A673 (cell line): ENCODE results near the gene CDK12. TPM values are rescaled to one million over a fixed set of nuclear protein-coding genes. Genes with fewer than 3 reads are reported as not detected.

Source experiments
- BruUV-seq: library from RNA; stranded (reverse); fragments of 400-500 nt; replicated peaks from 2 replicates; lab custom pipeline; 2021; lab: Mats Ljungman, UMichigan
- CTCF ChIA-PET: fragments of 300-600 bp; sonication (Branson Sonifier 250); formaldehyde crosslinking; loops from one replicate; lab custom pipeline; 2022; ENCODE audit warnings: antibody characterized with exemption; lab: Charles Lee
- POLR2A ChIA-PET: fragments of 300-600 bp; sonication (Branson Sonifier 250); formaldehyde crosslinking; loops from one replicate; lab custom pipeline; 2022; ENCODE audit warnings: antibody characterized with exemption; ENCODE audit not compliant: low non-redundant PET; lab: Charles Lee
- DNase-seq: peaks from one replicate; pipeline ENCODE4 v3.0.0-alpha.2; 2015; ENCODE audit warnings: low spot score
- H3K27ac ChIP-seq: fragments of 200-600 bp; sonication (generic); 2 replicates; pipeline ENCODE4 v1.5.1; 2016; ENCODE audit warnings: mixed run types, low read depth, mild to moderate bottlenecking, mixed read lengths, antibody characterized with exemption, low read length; ENCODE audit not compliant: poor library complexity, severe bottlenecking
- H3K27me3 ChIP-seq: fragments of 200-600 bp; sonication (generic); replicated peaks from 2 replicates; pipeline ENCODE4 v1.6.1; 2017; ENCODE audit warnings: mixed run types, low read depth, mild to moderate bottlenecking, mixed read lengths, antibody characterized with exemption, low read length; ENCODE audit not compliant: insufficient read depth, poor library complexity
- H3K36me3 ChIP-seq: fragments of 200-600 bp; sonication (generic); 2 replicates; pipeline ENCODE4 v1.6.1; 2016; ENCODE audit warnings: mixed run types, mild to moderate bottlenecking, mixed read lengths, antibody characterized with exemption, low read length; ENCODE audit not compliant: insufficient read depth, poor library complexity, severe bottlenecking
- H3K4me1 ChIP-seq: fragments of 200-600 bp; sonication (generic); 2 replicates; pipeline ENCODE4 v1.6.1; 2017; ENCODE audit warnings: mixed run types, mild to moderate bottlenecking, mixed read lengths, antibody characterized with exemption, low read length; ENCODE audit not compliant: insufficient read depth, poor library complexity, severe bottlenecking
- H3K4me3 ChIP-seq: fragments of 200-600 bp; sonication (generic); 2 replicates; pipeline ENCODE4 v1.5.1; 2016; ENCODE audit warnings: low read depth, mixed run types, mild to moderate bottlenecking, mixed read lengths, low read length; ENCODE audit not compliant: poor library complexity, severe bottlenecking
- H3K9me3 ChIP-seq: fragments of 200-600 bp; sonication (generic); 2 replicates; pipeline ENCODE4 v1.6.1; 2016; ENCODE audit warnings: mixed run types, low read depth, mild to moderate bottlenecking, mixed read lengths, antibody characterized with exemption, low read length; ENCODE audit not compliant: poor library complexity, severe bottlenecking
- EZH2 ChIP-seq: fragments of 200-600 bp; sonication (generic); IDR thresholded peaks from 2 replicates; pipeline ENCODE4 v1.6.1; 2017; ENCODE audit warnings: borderline replicate concordance, low read depth, mild to moderate bottlenecking, mixed read lengths, antibody characterized with exemption, low read length; ENCODE audit not compliant: poor library complexity, severe bottlenecking
- intact Hi-C: fragments of 100-400 bp; cut with micrococcal nuclease; formaldehyde crosslinking; loops from one replicate; pipeline ENCODE4 v1.10.0; 2022; ENCODE audit not compliant: unreplicated experiment
- total RNA-seq: library from RNA; stranded (reverse); gene quantifications from 2 replicates; pipeline ENCODE4 v1.2.3, GENCODE V29; 2021
- TF ChIP-seq, protein P1 (sequence below): fragments of 300-800, 200-600 bp; sonication (generic); conservative IDR thresholded peaks from 2 replicates; pipeline ENCODE4 v1.5.1; 2017; ENCODE audit warnings: low read depth, mild to moderate bottlenecking, antibody characterized with exemption, low read length, moderate library complexity, mixed read lengths

CDK12 gene
- total RNA-seq, 1 experiment from 2014 or later: 43.5 TPM

- intact Hi-C loops: loop anchor here (1.0 kb wide), 2 partner anchors 28 to 75 kb away; no protein-coding TSS in a partner anchor
Observed at GRCh38 chr17:39547713-39548478, 86.6 kb downstream of the CDK12 start.

DNA sequence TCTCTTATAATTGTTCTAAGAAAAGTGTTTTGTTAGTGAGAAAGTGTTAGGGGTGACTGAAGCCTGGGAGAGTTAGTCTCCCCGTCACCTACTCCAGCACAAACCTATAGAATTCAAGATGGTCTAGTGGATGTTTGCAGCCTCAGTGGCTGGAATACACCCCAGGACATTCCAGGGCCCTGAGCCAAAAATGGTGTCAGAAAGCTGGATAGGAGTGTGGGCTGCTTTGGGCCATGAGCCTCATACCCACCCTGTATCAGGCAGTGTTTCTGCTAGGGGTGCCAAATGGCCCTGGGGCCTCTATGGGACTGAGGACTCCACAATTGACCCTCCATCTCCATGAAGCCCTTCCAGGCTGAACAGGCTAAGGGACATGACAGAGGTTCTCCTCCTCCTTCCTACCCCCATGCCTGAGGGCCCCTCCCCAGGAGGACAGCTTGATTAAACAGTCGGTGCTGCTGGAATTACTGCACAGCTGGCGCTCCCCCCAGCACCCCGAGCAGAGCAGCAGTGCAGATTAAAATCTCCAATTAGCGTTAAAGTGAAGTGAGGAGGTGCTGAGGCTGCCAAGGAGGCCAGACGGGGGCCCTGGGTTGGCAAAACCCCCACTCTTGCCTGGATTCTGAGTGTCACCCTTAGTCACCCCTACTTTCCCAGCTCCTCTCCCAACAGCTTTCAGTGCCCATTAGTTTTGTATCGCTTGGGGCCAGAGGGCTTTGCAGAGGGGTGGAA, 87.4 kb downstream of the CDK12 start:
- no peak for TF ChIP-seq EZH2
- TF ChIP-seq, protein P1, sequence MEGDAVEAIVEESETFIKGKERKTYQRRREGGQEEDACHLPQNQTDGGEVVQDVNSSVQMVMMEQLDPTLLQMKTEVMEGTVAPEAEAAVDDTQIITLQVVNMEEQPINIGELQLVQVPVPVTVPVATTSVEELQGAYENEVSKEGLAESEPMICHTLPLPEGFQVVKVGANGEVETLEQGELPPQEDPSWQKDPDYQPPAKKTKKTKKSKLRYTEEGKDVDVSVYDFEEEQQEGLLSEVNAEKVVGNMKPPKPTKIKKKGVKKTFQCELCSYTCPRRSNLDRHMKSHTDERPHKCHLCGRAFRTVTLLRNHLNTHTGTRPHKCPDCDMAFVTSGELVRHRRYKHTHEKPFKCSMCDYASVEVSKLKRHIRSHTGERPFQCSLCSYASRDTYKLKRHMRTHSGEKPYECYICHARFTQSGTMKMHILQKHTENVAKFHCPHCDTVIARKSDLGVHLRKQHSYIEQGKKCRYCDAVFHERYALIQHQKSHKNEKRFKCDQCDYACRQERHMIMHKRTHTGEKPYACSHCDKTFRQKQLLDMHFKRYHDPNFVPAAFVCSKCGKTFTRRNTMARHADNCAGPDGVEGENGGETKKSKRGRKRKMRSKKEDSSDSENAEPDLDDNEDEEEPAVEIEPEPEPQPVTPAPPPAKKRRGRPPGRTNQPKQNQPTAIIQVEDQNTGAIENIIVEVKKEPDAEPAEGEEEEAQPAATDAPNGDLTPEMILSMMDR: no peak
- Histone ChIP-seq H3K9me3 (no peaks in the 10 kb centered on the region), H3K36me3 (no peaks in the 10 kb centered on the region), H3K27ac (no peak overlapping the region), H3K27me3 (no peaks in the 10 kb centered on the region), H3K4me1 (no peaks in the 10 kb centered on the region), H3K4me3 (no peak overlapping the region)
- POLR2A ChIA-PET: no interaction called here
- intact Hi-C loops: loop anchor here (1.0 kb wide), 2 partner anchors 28 to 75 kb away; no protein-coding TSS in a partner anchor
- CTCF ChIA-PET: interaction anchor here (1.0 to 1.4 kb wide), 4 partner anchors 12 to 75 kb away, joined by 3 to 5 read pairs (median 4); no protein-coding TSS in a partner anchor
- no peak for DNase-seq
- no TSS peak for BruUV-seq

More at GRCh38 chr17:39547713-39548478, 86.6 kb downstream of the CDK12 start:
- no TSS peak for BruUV-seq
- TF ChIP-seq, protein P1: peak; percentile 80
- no peak for TF ChIP-seq EZH2
- H3K27ac ChIP-seq: no peak overlapping the region
- H3K9me3 ChIP-seq: no peaks in the 10 kb centered on the region
- H3K4me1 ChIP-seq: no peaks in the 10 kb centered on the region
- H3K27me3 ChIP-seq: no peaks in the 10 kb centered on the region
- POLR2A ChIA-PET: no interaction called here
- H3K36me3 ChIP-seq: no peaks in the 10 kb centered on the region
- peak; percentile 46 for DNase-seq
- CTCF ChIA-PET: interaction anchor here (0.6 to 1.4 kb wide), 7 partner anchors 11 to 277 kb away, joined by 3 to 5 read pairs (median 4); partner anchors contain the start of gene PPP1R1B
- no peak overlapping the region for H3K4me3 ChIP-seq

- POLR2A ChIA-PET: interaction anchor here (0.6 kb wide), 1 partner anchor 664 kb away, joined by 5 read pairs; no protein-coding TSS in a partner anchor
- BruUV-seq: no TSS peak
- intact Hi-C loops: no loop called here
- H3K9me3 ChIP-seq: no peaks in the 10 kb centered on the region
- no peak overlapping the region for H3K4me3 ChIP-seq
- no peak overlapping the region for H3K27ac ChIP-seq
- no peak for DNase-seq
- no peaks in the 10 kb centered on the region for H3K27me3 ChIP-seq
- CTCF ChIA-PET: interaction anchor here (0.7 kb wide), 1 partner anchor 271 kb away, joined by 3 read pairs; no protein-coding TSS in a partner anchor
- H3K36me3 ChIP-seq: no peaks in the 10 kb centered on the region
- H3K4me1 ChIP-seq: no peaks in the 10 kb centered on the region
- TF ChIP-seq, protein P1: no peak
- TF ChIP-seq EZH2: no peak
Observed at GRCh38 chr17:39549747-39550573, 88.7 kb downstream of the CDK12 start.
